Hepatocyte (in vitro differentiated cells): Measurements from ENCODE around the gene TBC1D2. TPM values are rescaled to one million over a fixed set of nuclear protein-coding genes. Genes with fewer than 3 reads are reported as not detected.

Experiments used
- DNase-seq: peaks from one replicate; pipeline ENCODE4 v3.0.0-alpha.2; 2016; ENCODE audit warnings: low spot score
- H2AFZ ChIP-seq: fragments of 200-600 bp; sonication (generic); 2 replicates; pipeline ENCODE4 v1.6.0; 2016; ENCODE audit warnings: antibody characterized with exemption, mild to moderate bottlenecking
- H3K27ac ChIP-seq: fragments of 200-600 bp; sonication (generic); 2 replicates; pipeline ENCODE4 v1.5.1; 2016; ENCODE audit warnings: mild to moderate bottlenecking
- H3K27me3 ChIP-seq: fragments of 200-600 bp; sonication (generic); 2 replicates; pipeline ENCODE4 v1.6.1; 2016
- H3K36me3 ChIP-seq: fragments of 200-600 bp; sonication (generic); replicated peaks from 2 replicates; pipeline ENCODE4 v1.5.1; 2016; ENCODE audit warnings: low read depth; ENCODE audit not compliant: insufficient read depth
- H3K4me1 ChIP-seq: fragments of 200-600 bp; sonication (generic); 2 replicates; pipeline ENCODE4 v1.5.1; 2016; ENCODE audit warnings: mild to moderate bottlenecking, moderate library complexity; ENCODE audit not compliant: insufficient read depth
- H3K4me2 ChIP-seq: fragments of 200-600 bp; sonication (generic); 2 replicates; pipeline ENCODE4 v1.6.0; 2016
- H3K4me3 ChIP-seq: fragments of 200-600 bp; sonication (generic); 2 replicates; pipeline ENCODE4 v1.5.1; 2016; ENCODE audit warnings: mild to moderate bottlenecking
- H3K79me2 ChIP-seq: fragments of 200-600 bp; sonication (generic); 2 replicates; pipeline ENCODE4 v1.6.0; 2017; ENCODE audit warnings: mild to moderate bottlenecking
- H3K9me2 ChIP-seq: fragments of 200-600 bp; sonication (generic); replicated peaks from 2 replicates; pipeline ENCODE4 v1.6.0; 2017; ENCODE audit warnings: mild to moderate bottlenecking; ENCODE audit not compliant: insufficient read depth
- H3K9me3 ChIP-seq: fragments of 200-600 bp; sonication (generic); 2 replicates; pipeline ENCODE4 v1.5.1; 2016; ENCODE audit warnings: low read depth, mild to moderate bottlenecking
- H4K20me1 ChIP-seq: fragments of 200-600 bp; sonication (generic); 2 replicates; pipeline ENCODE4 v1.6.0; 2016; ENCODE audit warnings: mild to moderate bottlenecking; ENCODE audit not compliant: insufficient read depth, poor library complexity, severe bottlenecking
- EZH2 ChIP-seq: fragments of 200-600 bp; sonication (generic); IDR thresholded peaks from 2 replicates; pipeline ENCODE4 v1.6.1; 2016; ENCODE audit warnings: antibody characterized with exemption, mild to moderate bottlenecking, borderline replicate concordance
- EZH2phosphoT487 ChIP-seq: fragments of 200-600 bp; sonication (generic); IDR thresholded peaks from one replicate; pipeline ENCODE4 v1.6.1; 2018; ENCODE audit warnings: antibody characterized with exemption, mild to moderate bottlenecking, low read depth, moderate library complexity; ENCODE audit not compliant: unreplicated experiment, severe bottlenecking
- WGBS: methylation state at CpG from one replicate; pipeline ENCODE4 v1.1.6; 2016; ENCODE audit warnings: low lambda C conversion rate; ENCODE audit errors: missing lambda C conversion rate; 5-methylcytosine and 5-hydroxymethylcytosine counted together
- polyA plus RNA-seq: library from polyadenylated mRNA; unstranded; fragments of >200 nt; fragmentation: Nextera tagmentation; extraction: Ambion mirVana; gene quantifications from 2 replicates; pipeline ENCODE4 v1.2.1, GENCODE V29; 2016
- total RNA-seq: library from RNA; depleted of rRNA; stranded (reverse); fragments of >200 nt; gene quantifications from 2 replicates; pipeline ENCODE4 v1.2.3, GENCODE V29; 2014
- TF ChIP-seq, protein P1 (sequence below): fragments of 200-600 bp; sonication (generic); IDR thresholded peaks from 2 replicates; pipeline ENCODE4 v1.5.1; 2016; ENCODE audit warnings: antibody characterized with exemption, mild to moderate bottlenecking; ENCODE audit not compliant: poor library complexity

TBC1D2 gene
- total and polyA plus RNA-seq, 2 experiments from 2014 or later = 20.0 to 31.6 TPM

DNA sequence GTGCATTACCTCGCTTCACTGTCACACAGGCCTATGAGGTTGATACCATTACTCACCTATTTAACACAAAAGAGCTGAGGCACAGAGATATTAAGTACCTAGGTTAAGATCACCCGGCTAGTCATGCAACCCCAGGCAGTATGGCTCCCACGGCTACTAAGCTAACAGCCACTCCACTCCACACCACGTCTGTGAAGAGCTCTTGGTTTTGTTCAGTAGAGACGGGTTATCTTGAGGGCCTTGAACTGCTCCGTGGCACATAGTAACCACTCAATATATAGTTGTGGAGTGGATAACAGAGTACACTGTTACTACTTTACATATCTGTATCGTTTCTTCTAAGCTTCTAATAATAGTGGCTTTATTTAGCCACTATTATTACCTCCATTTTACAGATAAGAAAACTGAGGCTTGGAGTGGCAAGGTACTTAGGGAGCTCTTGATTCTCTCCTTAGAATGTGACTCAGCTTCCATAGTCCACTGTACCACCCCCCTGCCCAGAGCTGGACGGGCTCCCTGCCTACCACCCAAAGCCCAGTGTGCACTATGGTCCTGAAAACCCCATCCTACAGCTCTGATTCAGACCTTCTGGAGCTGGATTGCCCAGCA, 62.0 kb downstream of the TBC1D2 start:
- no peaks in the 10 kb centered on the region for H3K36me3 ChIP-seq
- peaks cover 13% of the 10 kb centered on the region for H3K79me2 ChIP-seq
- no peaks in the 10 kb centered on the region for H4K20me1 ChIP-seq
- DNase-seq = no peak
- WGBS = 50% methylated on average over 8 of the region's 8 CpGs
- H3K4me3 ChIP-seq = peak overlapping the region; percentile 70
- peak overlapping the region; percentile 83 for H3K4me2 ChIP-seq
- no peaks in the 10 kb centered on the region for H3K27me3 ChIP-seq
- TF ChIP-seq EZH2 (no peak), EZH2phosphoT487 (no peak)
- TF ChIP-seq, protein P1, sequence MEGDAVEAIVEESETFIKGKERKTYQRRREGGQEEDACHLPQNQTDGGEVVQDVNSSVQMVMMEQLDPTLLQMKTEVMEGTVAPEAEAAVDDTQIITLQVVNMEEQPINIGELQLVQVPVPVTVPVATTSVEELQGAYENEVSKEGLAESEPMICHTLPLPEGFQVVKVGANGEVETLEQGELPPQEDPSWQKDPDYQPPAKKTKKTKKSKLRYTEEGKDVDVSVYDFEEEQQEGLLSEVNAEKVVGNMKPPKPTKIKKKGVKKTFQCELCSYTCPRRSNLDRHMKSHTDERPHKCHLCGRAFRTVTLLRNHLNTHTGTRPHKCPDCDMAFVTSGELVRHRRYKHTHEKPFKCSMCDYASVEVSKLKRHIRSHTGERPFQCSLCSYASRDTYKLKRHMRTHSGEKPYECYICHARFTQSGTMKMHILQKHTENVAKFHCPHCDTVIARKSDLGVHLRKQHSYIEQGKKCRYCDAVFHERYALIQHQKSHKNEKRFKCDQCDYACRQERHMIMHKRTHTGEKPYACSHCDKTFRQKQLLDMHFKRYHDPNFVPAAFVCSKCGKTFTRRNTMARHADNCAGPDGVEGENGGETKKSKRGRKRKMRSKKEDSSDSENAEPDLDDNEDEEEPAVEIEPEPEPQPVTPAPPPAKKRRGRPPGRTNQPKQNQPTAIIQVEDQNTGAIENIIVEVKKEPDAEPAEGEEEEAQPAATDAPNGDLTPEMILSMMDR = no peak
- H3K9me2 ChIP-seq = no peaks in the 10 kb centered on the region
- peak overlapping the region; percentile 84 for H2AFZ ChIP-seq
- H3K4me1 ChIP-seq = peaks cover 11% of the 10 kb centered on the region
- peak overlapping the region; percentile 85 for H3K27ac ChIP-seq
- H3K9me3 ChIP-seq = no peaks in the 10 kb centered on the region

DNA sequence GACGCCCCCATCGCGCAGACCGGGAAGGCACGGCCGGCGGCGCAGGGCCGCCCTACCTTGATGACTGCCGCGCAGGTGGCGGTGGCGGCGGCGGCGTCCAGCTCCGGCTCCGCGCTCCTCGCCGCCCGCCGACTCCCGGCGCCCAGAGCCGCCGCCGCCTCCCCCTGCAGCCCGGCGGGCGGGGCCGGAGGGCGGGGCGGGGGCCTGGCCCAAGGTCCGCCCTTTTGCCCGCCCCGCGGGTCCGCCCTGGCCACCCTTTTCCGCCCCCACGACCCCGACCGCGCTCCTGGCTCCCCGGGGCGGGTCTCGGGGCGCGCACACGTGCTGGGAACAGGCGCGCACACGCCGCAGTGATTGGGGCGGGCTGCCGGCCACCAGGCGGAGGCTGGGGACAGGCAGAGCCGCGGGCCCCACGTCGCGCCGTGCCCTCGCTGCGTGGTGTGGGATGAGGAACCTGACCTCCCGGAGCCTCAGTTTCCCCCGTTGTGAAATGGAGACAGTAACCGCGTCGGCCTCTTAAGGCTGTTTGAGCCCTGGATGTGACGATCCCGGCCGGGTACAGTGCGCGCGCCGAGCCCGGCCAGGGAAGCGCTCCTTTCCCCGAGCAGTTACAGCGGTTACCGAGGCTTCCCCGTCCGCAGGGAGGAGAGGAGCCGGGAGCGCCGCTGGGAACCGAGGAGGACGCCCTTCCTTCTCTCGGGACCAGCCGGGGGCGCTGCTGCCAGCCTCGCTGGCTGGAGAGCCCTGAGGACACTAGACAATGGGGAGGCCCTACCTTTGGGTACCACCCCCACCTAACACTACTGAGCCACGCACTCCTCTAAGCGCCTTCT, 62.7 kb downstream of the TBC1D2 start, which contains the start of gene CORO2A:
Gene CORO2A (minus strand): TSS at position 135 of the 833 bp plus-strand sequence. CDS start 34,977 bp downstream, outside the sequence.
- peak within 1 kb of the TSS; percentile 83 for H3K4me2 ChIP-seq
- no peaks in the 10 kb centered on the region for H3K36me3 ChIP-seq
- no peaks in the 10 kb centered on the region for H3K9me2 ChIP-seq
- peak within 1 kb of the TSS; percentile 84 for H2AFZ ChIP-seq
- WGBS = 2% methylated on average over 35 of the region's 95 CpGs
- DNase-seq = peak; percentile 91
- peak within 1 kb of the TSS; percentile 85 for H3K27ac ChIP-seq
- H4K20me1 ChIP-seq = no peaks in the 10 kb centered on the region
- H3K79me2 ChIP-seq = peaks cover 20% of the 10 kb centered on the region
- peaks cover 11% of the 10 kb centered on the region for H3K4me1 ChIP-seq
- no peaks in the 10 kb centered on the region for H3K9me3 ChIP-seq
- peak within 1 kb of the TSS; percentile 70 for H3K4me3 ChIP-seq
- TF ChIP-seq EZH2 = no peak
- TF ChIP-seq, protein P1 = peak; percentile 54
- H3K27me3 ChIP-seq = no peaks in the 10 kb centered on the region

DNA sequence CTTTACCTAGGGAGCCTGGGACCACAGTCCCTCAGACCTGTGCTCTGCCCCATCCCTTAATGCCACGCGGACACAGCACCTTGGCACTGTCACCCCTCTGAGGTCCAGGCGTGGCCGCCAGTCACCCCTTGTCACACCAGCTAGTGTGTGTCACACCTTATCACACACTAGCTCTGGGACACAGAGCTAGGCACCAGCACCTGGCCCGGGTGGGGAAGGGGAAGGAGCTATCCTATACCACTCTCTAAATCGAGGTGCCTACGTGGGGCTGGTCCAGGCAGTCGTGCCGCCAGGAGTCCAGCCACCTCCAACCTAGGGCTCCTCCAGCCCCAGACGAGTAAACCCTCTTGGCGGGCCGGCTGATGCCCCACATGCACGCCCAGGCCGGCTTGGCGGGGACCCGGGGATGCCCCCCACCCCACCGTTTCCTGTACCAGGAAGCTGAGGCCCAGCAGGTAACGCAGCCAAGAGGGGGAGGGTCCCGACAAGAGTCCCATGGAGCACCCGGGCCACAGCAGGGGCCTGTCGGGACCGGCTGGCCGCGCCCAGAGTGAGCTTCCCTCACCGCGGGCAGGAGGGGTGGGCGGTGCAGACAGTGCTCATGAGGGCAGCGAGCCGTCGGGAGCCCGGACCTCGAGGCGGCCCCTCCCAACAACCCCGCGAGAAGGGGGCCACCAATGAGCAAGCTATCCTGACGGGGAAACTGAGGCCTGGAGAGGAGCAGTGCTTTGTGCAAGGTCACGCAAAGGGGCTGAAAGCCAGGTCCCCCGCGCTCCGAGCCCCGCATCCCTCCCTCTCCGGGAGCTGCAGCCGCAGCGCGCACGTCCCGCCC, 63.6 kb downstream of the TBC1D2 start:
- no peaks in the 10 kb centered on the region for H4K20me1 ChIP-seq
- peak overlapping the region; percentile 85 for H3K27ac ChIP-seq
- H3K4me1 ChIP-seq = peaks cover 11% of the 10 kb centered on the region
- H2AFZ ChIP-seq = peak overlapping the region; percentile 68
- no peaks in the 10 kb centered on the region for H3K36me3 ChIP-seq
- H3K27me3 ChIP-seq = no peaks in the 10 kb centered on the region
- peak overlapping the region; percentile 83 for H3K4me2 ChIP-seq
- no peaks in the 10 kb centered on the region for H3K9me2 ChIP-seq
- WGBS = 16% methylated on average over 38 of the region's 47 CpGs
- peak; percentile 69 for DNase-seq
- H3K4me3 ChIP-seq = peak overlapping the region; percentile 34
- H3K79me2 ChIP-seq = peaks cover 26% of the 10 kb centered on the region
- TF ChIP-seq EZH2 (no peak), EZH2phosphoT487 (no peak)
- TF ChIP-seq, protein P1 = no peak
- no peaks in the 10 kb centered on the region for H3K9me3 ChIP-seq
